Kidney epithelial cell (primary cell): Measurements from ENCODE around the gene RDH12. TPM values are rescaled to one million over a fixed set of nuclear protein-coding genes. Genes with fewer than 3 reads are reported as not detected.
"Not testable (repeated sequence)": the region's sequence is repeated elsewhere in the genome, so short reads cannot be mapped to it uniquely, and the experiment has no call there.

Experiments used
- DNase-seq: peaks from one replicate; pipeline ENCODE4 v3.0.0-alpha.2; 2010; ENCODE audit warnings: low read depth
- H3K27me3 ChIP-seq: 2 replicates; pipeline ENCODE4 v1.6.0; 2011; ENCODE audit warnings: low read length; ENCODE audit not compliant: control insufficient read depth, insufficient read depth
- H3K36me3 ChIP-seq: 2 replicates; pipeline ENCODE4 v1.5.1; 2011; ENCODE audit warnings: low read length; ENCODE audit not compliant: control insufficient read depth, insufficient read depth
- H3K4me3 ChIP-seq: 2 replicates; pipeline ENCODE4 v1.5.1; 2011; ENCODE audit warnings: low read depth, mild to moderate bottlenecking, control low read depth, low read length
- total RNA-seq: library from RNA; depleted of rRNA; stranded (reverse); fragments of >200 nt; gene quantifications from 2 replicates; pipeline ENCODE4 v1.2.3, GENCODE V29; 2015
- TF ChIP-seq, protein P1 (sequence below): IDR thresholded peaks from 2 replicates; pipeline ENCODE4 v1.5.1; 2011; ENCODE audit warnings: mild to moderate bottlenecking, moderate library complexity, low read length, control low read depth, inconsistent platforms; ENCODE audit not compliant: insufficient read depth, poor library complexity, severe bottlenecking

RDH12 gene
- 0.34 TPM in 1 of 2 replicates, not detected in the other for total RNA-seq

DNA sequence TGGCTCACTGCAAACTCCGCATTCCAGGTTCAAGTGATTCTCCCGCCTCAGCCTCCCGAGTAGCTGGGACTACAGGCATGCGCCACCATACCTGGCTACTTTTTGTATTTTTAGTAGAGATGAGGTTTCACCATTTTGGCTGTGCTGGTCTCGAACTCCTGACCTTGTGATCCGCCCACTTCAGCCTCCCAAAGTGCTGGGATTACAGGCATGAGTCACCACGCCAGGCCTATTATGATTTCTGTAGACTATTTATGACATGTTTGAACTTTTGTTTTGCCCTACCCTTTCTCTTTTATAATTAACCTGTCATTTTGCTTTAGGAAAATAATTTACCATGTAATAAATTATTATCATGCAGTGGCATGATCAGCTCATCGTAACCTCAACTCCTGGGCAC, at the start of gene RDH12:
RDH12 (plus strand) TSS at position 395 of the 400 bp plus-strand sequence. CDS start 20,757 bp downstream, outside the sequence.
- H3K4me3 ChIP-seq, H3K36me3 ChIP-seq, DNase-seq, H3K27me3 ChIP-seq: not testable (repeated sequence)

DNA sequence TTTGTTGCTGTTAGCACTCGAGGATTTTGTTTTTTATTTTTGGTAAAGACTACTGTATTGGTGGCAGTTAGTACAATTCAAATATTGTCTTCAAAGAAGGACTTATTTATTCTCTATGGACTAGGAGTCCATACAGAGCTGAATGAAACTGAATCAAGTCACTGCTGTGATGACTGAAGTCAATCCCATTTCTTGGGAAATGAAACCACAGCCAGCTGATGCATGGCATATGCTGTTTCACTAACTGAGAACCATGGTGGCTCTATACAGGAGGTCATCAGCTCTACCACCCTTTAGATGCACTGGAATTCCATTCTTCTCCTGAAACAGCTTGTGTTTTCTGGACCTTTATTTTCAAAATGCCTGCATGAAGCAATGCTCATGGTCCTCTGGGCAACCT, 49.5 kb upstream of the RDH12 start:
- H3K27me3 ChIP-seq: no peaks in the 10 kb centered on the region
- peaks cover 1% of the 10 kb centered on the region for H3K36me3 ChIP-seq
- no peak for DNase-seq
- TF ChIP-seq, protein P1, sequence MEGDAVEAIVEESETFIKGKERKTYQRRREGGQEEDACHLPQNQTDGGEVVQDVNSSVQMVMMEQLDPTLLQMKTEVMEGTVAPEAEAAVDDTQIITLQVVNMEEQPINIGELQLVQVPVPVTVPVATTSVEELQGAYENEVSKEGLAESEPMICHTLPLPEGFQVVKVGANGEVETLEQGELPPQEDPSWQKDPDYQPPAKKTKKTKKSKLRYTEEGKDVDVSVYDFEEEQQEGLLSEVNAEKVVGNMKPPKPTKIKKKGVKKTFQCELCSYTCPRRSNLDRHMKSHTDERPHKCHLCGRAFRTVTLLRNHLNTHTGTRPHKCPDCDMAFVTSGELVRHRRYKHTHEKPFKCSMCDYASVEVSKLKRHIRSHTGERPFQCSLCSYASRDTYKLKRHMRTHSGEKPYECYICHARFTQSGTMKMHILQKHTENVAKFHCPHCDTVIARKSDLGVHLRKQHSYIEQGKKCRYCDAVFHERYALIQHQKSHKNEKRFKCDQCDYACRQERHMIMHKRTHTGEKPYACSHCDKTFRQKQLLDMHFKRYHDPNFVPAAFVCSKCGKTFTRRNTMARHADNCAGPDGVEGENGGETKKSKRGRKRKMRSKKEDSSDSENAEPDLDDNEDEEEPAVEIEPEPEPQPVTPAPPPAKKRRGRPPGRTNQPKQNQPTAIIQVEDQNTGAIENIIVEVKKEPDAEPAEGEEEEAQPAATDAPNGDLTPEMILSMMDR: no peak
- no peak overlapping the region for H3K4me3 ChIP-seq

DNA sequence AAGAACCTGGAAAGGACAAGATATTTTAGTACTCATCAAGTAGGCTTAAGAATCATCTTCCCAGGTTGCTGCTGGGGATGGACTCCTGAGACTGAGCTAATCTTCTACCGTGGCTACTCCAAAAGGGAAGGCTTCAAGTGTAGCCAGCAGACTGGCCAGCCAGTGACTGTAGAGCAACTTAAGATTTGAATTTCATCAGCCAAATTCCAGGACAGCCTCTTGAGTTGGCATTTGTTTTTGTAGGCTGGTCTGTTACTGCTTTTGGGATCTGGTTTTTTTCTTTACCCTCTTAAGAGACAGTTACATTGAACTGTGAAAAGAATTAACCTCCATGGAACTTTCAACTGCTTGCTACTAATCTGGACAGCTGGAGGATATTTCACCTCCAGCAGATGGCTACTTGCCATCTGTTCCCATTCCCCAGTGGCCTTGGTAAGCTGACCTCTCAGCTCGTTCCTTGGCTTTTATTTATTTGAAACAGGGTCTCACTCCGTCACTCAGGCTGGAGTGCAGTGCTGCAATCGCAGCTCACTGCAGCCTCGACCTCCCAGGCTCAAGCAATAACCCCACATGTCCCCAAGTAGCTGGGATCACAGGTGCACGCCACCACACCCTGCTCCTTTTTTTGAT, 47.9 kb upstream of the RDH12 start:
- no peak for DNase-seq

DNA sequence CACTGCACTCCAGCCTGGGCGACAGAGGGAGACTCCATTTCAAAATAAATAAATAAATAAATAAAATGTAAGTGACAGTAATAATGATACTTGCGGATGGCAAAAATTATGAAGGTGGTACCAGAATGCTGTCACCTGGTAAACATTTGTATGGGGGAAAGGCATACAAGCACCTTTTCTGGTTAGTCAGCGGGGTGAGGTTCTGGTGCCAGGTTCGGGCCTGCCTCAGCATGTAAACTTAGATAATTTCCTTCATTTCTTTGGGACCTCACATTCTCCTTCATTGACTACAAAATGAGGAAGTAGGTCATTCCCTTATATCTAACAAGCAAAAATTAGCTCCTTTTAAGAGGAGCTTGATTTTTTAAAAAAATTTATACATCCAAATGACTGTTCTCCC, 38.1 kb upstream of the RDH12 start:
- Histone ChIP-seq H3K4me3 (no peak overlapping the region), H3K27me3 (no peaks in the 10 kb centered on the region), H3K36me3 (no peaks in the 10 kb centered on the region)
- DNase-seq: no peak
- TF ChIP-seq, protein P1: no peak

More for the DNA sequence above, 47.9 kb upstream of the RDH12 start:
- no peak overlapping the region for H3K4me3 ChIP-seq
- TF ChIP-seq, protein P1: no peak
- no peaks in the 10 kb centered on the region for H3K27me3 ChIP-seq
- peaks cover 1% of the 10 kb centered on the region for H3K36me3 ChIP-seq

DNA sequence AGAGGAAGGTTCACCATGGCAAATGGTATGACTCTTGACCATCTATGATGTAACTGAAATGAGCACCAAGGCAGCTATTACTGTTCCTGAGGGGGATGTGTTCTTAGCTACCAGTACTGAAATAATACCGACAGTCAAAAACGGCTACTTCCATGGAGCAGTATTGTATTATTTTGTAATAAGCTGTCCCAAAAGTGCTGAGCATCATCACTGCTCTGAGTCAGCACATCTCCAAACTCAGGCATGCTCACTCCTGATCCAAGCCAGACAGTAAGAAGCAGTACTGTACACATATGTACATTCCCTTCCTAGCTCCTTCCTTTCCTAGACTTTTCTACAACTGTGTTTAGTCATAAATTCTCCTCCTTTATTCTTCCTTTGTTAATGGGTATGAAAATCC, 35.8 kb upstream of the RDH12 start:
- TF ChIP-seq, protein P1: no peak
- no peaks in the 10 kb centered on the region for H3K27me3 ChIP-seq
- no peak for DNase-seq
- no peaks in the 10 kb centered on the region for H3K36me3 ChIP-seq
- H3K4me3 ChIP-seq: no peak overlapping the region

DNA sequence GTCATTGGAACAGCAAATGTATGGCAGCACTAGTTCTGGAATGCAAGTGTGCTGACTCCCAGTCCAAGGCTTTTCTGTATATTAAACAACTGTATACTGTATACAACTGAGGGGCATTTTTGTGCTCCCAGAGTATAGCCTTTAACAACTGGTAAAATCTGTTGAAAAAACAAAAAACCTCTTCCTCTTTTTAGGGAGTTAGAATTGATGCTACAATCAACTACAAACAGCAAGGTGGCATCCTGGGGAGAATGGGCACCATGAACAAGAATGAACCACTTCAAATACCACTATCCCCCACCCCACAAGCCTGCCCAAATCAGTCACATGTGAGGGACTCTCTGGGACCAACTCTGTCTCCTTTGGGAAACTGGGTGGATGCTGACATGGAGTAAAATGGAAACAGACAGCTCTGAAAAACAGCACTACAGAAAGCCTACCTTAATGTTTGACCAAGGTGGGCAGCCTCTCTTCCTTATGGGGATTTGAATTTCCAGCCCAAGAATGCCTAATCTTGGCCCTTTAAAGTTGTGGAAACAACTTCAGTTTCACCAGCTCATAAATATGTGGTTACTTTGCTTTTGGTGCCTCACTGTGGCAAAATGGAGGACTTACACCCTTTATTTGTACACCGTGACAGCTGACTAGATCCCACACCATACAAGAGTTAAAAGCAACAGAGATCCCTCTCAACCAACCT, 34.8 kb upstream of the RDH12 start:
- no peaks in the 10 kb centered on the region for H3K36me3 ChIP-seq
- DNase-seq: no peak
- H3K27me3 ChIP-seq: no peaks in the 10 kb centered on the region
- H3K4me3 ChIP-seq: no peak overlapping the region
- TF ChIP-seq, protein P1: peak; percentile 65
